Measurements from ENCODE around the gene ALKBH5. TPM values are rescaled to one million over a fixed set of nuclear protein-coding genes. Genes with fewer than 3 reads are reported as not detected.

Gene ALKBH5
- total RNA-seq, 1 donor from 2014 or later, result 90.4 TPM

DNA sequence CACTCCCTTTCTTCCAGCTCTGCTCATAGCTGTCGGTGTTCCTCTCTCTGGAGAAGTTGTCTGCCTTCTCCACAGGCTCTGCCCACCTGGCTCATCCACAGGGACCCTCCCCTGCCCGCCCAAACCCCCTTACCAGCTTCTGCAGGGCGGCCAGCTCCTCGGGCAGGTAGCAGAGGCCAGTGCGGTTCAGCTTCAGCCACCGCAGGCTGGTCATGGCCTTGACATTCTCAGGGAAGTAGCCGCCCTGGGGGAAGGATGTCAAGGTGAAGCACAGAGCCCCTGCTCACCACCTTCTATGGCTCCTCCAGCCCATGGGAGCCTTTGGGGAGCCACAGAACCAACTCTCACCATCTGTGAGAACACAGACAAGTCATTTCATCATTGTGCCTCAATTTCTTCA lies 73.1 kb downstream of the ALKBH5 start:
- no peak for DNase-seq (ENCODE audit: extremely low read depth, low read depth, low spot score)

GRCh38 chr17:18257268-18257981 lies 73.8 kb downstream of the ALKBH5 start:
- no peak for DNase-seq (ENCODE audit: extremely low read depth, low read depth, low spot score)

GRCh38 chr17:18257982-18258355 lies 74.3 kb downstream of the ALKBH5 start:
- no peak for DNase-seq (ENCODE audit: extremely low read depth, low read depth, low spot score)

DNA sequence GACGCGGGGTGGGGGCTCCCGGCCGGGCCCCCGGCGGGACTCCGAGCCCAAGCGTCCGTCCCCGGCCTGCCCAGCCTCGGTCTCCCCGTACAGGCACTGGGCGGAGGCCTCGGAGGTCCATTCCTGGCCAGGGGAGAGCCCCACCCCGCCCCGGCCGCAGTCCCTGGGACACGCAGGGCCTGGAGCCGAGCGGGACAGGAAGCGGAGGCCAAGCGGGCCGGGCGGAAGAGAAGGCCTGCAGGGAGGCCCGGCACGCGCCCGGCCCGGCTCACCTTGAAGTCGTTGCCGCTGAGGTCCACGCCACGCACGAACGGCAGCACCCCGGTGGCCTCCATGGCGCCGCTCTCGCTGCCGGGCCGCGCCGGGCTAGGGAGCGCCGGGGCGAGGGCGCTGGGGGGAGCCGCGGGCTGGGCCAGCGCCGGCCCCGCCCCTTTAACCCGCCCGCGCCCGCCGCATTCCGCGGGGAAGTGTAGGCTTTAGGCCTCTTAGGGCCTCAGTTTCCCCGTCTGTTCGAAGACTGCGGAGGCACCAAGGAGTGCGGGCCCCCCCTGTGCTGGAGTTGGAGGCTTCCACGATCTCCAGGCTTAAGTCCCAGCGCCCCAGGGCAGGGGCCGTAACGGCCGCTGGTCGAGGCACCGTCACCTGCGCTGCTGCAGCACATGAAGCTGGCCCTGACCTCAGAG lies 74.9 kb downstream of the ALKBH5 start, which contains the start of gene FLII:
Gene FLII (minus strand): TSS at position 383 of the 683 bp plus-strand sequence. CDS start 48 bp downstream, at position 335.
- no peak for DNase-seq (ENCODE audit: extremely low read depth, low read depth, low spot score)

Other genes starting within 250 kb of the ALKBH5 start
- 33.7 and 34.9 TPM in 2 replicates for gene TOM1L2, start 211.4 kb upstream of the ALKBH5 start, total RNA-seq
- gene DRC3, start 211.0 kb upstream of the ALKBH5 start, total RNA-seq, result 0.34 and 0.47 TPM in 2 replicates
- gene ATPAF2, start 144.7 kb upstream of the ALKBH5 start, total RNA-seq, result 20.6 and 27.1 TPM in 2 replicates
- 12.4 and 17.9 TPM in 2 replicates for gene GID4, start 144.4 kb upstream of the ALKBH5 start, total RNA-seq
- 50.1 and 57.6 TPM in 2 replicates for gene DRG2, start 95.9 kb upstream of the ALKBH5 start, total RNA-seq
- 0.18 and 0.92 TPM in 2 replicates for gene MYO15A, start 75.1 kb upstream of the ALKBH5 start, total RNA-seq
- 45.7 and 47.3 TPM in 2 replicates for gene LLGL1, start 41.8 kb downstream of the ALKBH5 start, total RNA-seq
- 358 and 394 TPM in 2 replicates for gene FLII, start 74.9 kb downstream of the ALKBH5 start, total RNA-seq
- 9.1 and 11.7 TPM in 2 replicates for gene MIEF2, start 76.8 kb downstream of the ALKBH5 start, total RNA-seq
- 21.4 and 38.6 TPM in 2 replicates for gene TOP3A, start 131.2 kb downstream of the ALKBH5 start, total RNA-seq
- 18.2 and 21.9 TPM in 2 replicates for gene SMCR8, start 131.5 kb downstream of the ALKBH5 start, total RNA-seq
- 6.9 and 8.6 TPM in 2 replicates for gene SHMT1, start 179.7 kb downstream of the ALKBH5 start, total RNA-seq
- gene EVPLL, start 193.9 kb downstream of the ALKBH5 start, total RNA-seq, result not detected in 2 replicates

Measured in glomerular endothelial cell (primary cell).